HL-60/S4 treated with phorbol 12-myristate 13-acetate at 8.2 ng/mL for 4 days and 3 days (cell line): Measurements from ENCODE around the gene EIF4E3.

Experiments used
- in situ Hi-C: fragments of 300-500 bp; cut with MboI; formaldehyde crosslinking; loops from 2 replicates; pipeline ENCODE4 v1.15.0; 2022; ENCODE audit warnings: low sequenced_read_pairs

The EIF4E3 gene

DNA sequence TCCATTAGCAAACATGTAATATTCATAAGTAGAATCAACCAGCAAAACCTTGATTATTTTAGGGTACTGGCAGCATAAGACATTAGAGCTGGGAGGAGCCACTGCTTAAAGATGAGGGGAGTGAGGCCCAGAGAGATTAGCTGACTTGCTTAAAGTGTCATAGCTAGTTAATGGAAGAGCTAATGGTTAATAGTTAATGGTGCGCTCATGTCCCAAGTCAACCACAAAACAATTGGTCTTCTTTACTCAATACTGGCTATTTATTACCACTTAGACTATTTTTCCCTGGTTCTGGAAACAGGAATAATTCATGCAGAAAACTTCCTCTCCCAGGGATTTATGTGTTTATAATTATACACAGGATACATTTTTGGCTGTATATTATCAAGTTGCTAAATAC lies 33.1 kb downstream of the EIF4E3 start:
- in situ Hi-C loops, result no loop called here

DNA sequence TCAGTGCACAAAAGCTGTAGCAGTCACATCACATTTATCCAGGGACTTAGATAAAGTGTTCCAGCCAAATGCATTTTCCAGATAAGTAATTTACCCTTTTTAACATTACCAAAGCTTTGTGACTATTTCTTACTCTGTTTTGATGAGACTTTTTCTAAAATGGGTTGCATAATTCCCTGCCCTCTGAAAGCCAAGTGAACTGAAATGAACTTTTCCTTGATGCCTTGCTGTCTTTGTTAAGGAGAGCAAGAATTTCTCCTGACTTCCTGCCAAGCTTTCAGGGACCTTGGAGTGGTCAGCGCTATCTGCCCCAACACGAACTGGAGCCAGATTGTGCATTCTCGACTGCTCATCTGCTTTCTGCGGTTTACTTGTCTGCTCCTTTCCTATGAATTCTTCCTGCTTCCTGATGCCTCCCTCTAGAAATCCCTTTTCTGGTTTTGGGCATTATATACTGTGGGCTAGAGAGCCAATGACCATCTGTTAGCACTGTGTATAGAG lies 34.8 kb downstream of the EIF4E3 start:
- in situ Hi-C loops, result no loop called here

DNA sequence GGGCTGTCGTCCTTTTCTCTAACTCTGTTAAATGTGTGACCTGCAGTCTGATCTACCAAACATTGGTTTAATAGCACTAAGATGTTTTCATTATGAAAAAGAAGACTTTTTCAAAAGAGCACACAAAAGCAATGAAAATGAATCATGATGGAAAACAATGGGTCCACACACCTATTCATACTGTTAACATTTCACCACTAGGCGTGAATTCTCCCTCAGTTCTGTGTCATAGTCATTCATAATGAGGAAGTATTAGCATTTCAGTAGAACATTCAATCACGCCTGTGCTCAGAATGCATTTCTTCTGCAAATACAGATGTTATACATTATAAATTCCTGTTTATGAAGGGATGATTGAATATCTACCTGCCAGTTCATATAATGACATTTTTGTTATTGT lies 35.9 kb downstream of the EIF4E3 start:
- in situ Hi-C loops, result no loop called here

GRCh38 chr3:71688121-71688520 lies 37.1 kb downstream of the EIF4E3 start:
- in situ Hi-C loops, result no loop called here

DNA sequence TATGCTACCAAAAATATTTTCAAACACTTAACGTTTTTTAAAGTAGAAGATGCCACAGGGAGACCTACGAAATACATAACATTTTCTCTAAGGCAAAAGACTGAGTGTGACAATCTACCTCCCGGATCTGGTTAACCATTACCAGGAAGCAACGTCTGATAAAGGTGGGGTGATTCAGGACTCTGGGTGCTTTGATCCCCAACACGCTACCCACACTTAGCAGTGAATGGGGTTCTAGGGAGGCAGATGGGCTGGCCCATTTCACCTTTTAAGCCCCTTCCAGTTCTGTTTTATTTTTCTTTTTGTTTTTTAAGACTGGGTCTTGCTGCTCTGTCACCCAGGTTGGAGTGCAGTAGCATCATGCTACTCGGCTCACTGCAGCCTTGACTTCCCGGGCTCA lies 39.5 kb downstream of the EIF4E3 start:
- in situ Hi-C loops, result no loop called here

- in situ Hi-C loops, result no loop called here
Observed at GRCh38 chr3:71684757-71685386, 40.3 kb downstream of the EIF4E3 start.

DNA sequence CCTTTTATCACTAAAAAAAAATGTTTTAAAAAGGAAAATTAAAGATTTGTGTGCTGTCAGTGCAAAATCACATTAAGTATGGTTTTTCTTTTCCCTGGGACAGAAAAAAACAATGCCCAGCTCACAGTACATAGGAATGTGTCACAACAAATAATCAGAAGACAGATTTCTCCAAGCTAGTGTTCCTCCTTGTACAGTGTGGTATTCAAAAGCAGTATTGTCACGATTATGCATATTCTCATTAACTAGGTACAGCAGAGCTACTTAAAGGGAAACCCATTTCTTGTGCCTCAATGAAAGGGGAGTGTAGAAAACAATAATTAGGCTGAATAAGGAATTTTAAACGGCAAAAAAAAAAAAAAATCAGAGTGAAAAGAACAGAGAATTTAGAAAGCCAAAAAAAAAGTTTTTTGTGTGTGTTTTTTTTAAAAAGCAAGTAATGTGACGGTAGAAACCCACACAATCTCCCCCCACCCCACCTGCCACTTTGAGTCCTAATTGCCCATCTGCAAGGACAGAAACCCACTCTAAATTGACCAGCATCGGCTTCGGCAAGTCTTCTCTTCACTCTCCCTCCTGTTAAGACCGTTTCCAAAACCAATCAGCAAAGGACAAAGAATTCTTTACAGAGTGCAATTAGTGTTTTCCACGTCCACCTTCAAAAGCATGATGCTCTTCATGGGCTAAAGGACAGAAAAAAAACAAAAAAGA lies 41.0 kb downstream of the EIF4E3 start:
- in situ Hi-C loops, result no loop called here

DNA sequence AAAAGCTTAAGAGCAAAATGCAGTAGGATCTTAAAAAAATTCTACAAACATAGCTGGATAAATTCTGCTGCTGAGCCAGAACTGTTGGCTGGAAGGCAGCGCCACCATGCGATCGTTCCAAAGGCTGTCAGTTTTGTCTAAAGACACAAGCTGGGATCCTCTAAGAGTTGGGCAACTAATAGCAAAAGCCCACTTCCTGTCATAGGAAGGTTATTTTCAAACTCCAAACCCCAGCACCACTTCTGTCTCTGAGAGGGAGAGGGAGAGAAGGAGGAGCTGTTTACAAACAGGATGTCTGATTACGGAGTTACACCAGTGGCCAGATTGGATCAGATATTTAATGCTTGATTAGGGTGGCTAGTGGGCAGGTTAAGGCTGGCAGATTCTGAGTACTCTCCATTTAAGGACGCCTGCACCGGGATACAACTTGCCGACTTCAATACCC lies 44.0 kb downstream of the EIF4E3 start:
- in situ Hi-C loops, result no loop called here

GRCh38 chr3:71680603-71681002 lies 44.6 kb downstream of the EIF4E3 start:
- in situ Hi-C loops, result no loop called here

- in situ Hi-C loops, result no loop called here
Observed at GRCh38 chr3:71676931-71677330, 48.3 kb downstream of the EIF4E3 start.

- in situ Hi-C loops, result loop anchor here (25.0 kb wide), 1 partner anchor 1136 kb away; no protein-coding TSS in a partner anchor
Observed at GRCh38 chr3:71673486-71673885, 51.7 kb downstream of the EIF4E3 start.

- in situ Hi-C loops, result loop anchor here (25.0 kb wide), 1 partner anchor 1136 kb away; no protein-coding TSS in a partner anchor
Observed at GRCh38 chr3:71672807-71673206, 52.4 kb downstream of the EIF4E3 start.

DNA sequence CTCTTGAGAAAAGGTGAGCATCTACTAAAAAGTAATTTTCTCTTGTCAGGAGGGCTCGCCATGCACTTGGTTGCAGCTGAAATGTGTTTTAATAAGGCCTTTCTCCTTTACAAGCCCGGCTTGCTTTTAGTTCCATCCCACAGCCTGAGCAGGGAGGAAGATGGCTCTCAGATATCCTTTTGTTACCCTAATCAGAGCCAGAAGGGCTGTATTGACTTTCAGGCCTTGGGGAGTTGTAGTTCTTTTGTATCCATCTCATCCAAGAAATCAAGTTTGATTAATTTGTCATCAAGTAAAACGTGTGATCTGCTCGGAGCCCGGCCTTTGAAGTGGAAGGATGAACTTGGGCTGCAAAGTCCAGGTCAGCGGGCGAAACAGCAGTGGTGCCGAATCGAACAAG lies 52.9 kb downstream of the EIF4E3 start:
- in situ Hi-C loops, result loop anchor here (25.0 kb wide), 1 partner anchor 1135 kb away; no protein-coding TSS in a partner anchor

DNA sequence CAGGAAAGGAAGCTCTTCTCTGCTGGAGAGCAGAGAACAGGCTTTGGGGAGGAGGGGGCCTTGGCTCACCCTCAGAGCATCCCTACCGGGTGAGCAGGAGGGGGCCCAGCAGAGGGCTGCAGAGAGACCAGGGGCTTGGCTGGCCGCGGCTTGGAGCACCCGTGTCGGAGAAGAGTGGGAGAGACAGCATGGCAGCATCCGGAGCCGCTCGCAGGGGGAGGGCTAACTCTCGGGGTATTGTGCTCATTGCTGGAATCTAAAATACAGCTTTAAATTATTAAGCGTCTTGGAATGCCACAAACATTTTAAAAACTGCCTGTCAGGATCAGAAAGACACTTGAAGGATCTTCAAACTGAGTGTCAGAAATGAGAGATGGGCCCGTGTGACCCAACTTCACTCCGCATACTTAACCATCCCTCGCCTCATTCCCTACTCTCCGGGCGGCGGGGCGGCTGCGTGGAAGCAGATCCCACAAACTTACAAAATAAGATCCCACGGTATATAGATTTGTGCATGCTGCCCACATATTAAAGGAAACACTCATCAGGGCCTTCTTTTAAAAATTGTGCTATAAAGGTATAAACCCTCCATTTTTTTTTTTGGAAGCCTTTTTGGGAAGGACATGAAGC lies 53.9 kb downstream of the EIF4E3 start:
- in situ Hi-C loops, result loop anchor here (25.0 kb wide), 1 partner anchor 1134 kb away; no protein-coding TSS in a partner anchor

GRCh38 chr3:71662568-71662967 lies 62.6 kb downstream of the EIF4E3 start:
- in situ Hi-C loops, result loop anchor here (25.0 kb wide), 1 partner anchor 1125 kb away; no protein-coding TSS in a partner anchor

- in situ Hi-C loops, result loop anchor here (25.0 kb wide), 1 partner anchor 1125 kb away; no protein-coding TSS in a partner anchor
Observed at GRCh38 chr3:71662056-71662455, 63.1 kb downstream of the EIF4E3 start.

DNA sequence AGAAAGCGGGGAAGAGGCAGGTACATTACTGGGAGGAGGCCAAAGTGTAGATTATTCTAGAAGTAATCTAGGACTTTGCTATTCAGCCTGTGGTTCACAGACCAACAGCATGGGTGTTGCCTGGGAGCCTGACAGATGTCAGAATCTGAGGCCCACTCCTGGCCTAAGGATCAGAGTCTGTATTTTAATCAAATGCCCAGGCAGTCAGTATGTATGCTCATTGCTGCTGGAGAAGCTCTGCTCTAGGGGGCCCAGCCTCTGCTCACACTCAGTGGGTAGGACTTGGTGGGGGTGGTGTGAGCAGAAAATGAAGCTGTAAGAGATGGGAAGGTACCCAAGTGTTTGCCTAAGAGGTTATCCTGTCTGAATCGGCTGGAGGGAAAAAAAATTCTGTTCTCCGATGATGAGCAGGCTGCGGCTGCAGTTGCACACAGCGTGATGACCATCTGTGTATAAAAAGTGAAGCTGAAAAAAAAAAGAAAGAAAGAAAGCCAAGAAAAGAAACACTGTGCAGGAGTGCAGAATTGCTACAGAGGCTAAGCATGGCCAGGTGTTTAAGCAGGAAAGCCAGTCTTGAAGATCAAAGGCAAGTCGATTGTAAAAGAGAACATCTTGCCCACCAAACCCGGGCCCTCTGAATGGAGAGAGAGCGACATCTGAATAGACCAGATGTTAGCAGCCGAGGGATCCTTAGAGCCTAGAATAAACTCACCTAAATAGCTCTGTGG lies 65.2 kb downstream of the EIF4E3 start:
- in situ Hi-C loops, result loop anchor here (25.0 kb wide), 1 partner anchor 1123 kb away; no protein-coding TSS in a partner anchor

DNA sequence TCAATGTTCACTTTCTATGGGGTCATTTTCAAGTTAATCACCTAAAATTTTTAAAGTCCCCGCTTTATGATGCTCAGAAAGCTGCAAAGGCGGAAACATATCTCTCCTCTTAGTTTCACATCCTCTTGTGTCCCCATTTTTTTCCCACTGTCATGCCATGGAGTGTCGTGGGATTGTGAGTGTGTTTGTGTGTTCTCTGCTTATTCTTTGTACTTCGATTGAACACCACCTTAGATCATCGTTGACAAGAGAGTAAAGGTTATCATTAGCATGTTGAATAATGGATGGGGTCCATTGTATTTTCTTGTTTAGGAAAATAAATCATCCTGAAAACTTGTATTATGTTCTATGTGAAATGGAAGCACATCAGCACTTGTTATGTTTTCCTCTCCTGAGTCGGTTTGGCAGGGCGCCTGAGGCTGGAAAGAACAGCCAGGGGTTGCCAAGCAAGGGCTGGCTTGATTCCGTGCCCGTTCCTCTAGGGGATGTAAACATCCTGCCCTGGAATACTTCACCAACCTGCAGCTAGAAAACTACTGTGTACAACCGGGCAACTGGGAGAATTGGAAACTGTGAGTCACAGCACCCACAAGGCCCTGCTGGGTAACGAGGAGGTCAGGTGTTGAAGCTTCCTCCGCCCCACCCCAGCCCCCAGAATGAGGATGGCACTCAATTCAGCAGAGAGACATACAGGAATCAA lies 67.2 kb downstream of the EIF4E3 start:
- in situ Hi-C loops, result loop anchor here (25.0 kb wide), 1 partner anchor 1121 kb away; no protein-coding TSS in a partner anchor

GRCh38 chr3:71655061-71655460 lies 70.1 kb downstream of the EIF4E3 start:
- in situ Hi-C loops, result loop anchor here (25.0 kb wide), 1 partner anchor 1118 kb away; no protein-coding TSS in a partner anchor

- in situ Hi-C loops, result loop anchor here (25.0 kb wide), 1 partner anchor 1116 kb away; no protein-coding TSS in a partner anchor
Observed at GRCh38 chr3:71653414-71653807, 71.8 kb downstream of the EIF4E3 start.
